ENCODE measurements around the gene ITSN2. TPM values are rescaled to one million over a fixed set of nuclear protein-coding genes. Genes with fewer than 3 reads are reported as not detected.
A peak's percentile ranks its signal among the peaks of the same experiment; 100 is the strongest.

Gene ITSN2
- total RNA-seq, 4 donors from 2014 or later, result 32.8 to 58.0 (median 41.4) TPM

GRCh38 chr2:24228470-24228869, 131.9 kb downstream of the ITSN2 start:
- WGBS, 2 donors (ENCODE audit: low coverage in 1 of 2), result 34 to 45% methylated on average over 1 of the region's 1 CpG
- no peaks in the 10 kb centered on the region for H3K4me1 ChIP-seq
- TF ChIP-seq CTCF (IDR thresholded peaks at IDR 0.05) (peak in 3 of 5 experiments; percentile 9 to 20 (median 18)), POLR2A (IDR thresholded peaks at IDR 0.05) (no peak)
- no peaks in the 10 kb centered on the region for H3K27me3 ChIP-seq
- peaks cover 0 to 6% (median 0%) of the 10 kb centered on the region in 4 donors for H3K36me3 ChIP-seq
- no peak overlapping the region for H3K4me3 ChIP-seq
- no peak for DNase-seq
- H3K9me3 ChIP-seq, result no peaks in the 10 kb centered on the region
- in situ Hi-C loops (cut with MboI; ENCODE audit: low pct_ligation_motif_present in 1 of 4, low pct_unique_long_range_greater_than_20kb in 1 of 4, low sequenced_read_pairs in 3 of 4) (loop anchor here in 1 of 4 donors (25.0 kb wide), 1 partner anchor 159 kb away; no protein-coding TSS in a partner anchor), intact Hi-C loops (cut with DNase I; ENCODE audit: low total_unique reads) (no loop called here)
- H3K27ac ChIP-seq, result no peak overlapping the region

- 95 to 100% methylated on average over 2 to 9 of the region's 9 CpGs for WGBS, 2 donors (ENCODE audit: low coverage in 1 of 2)
- Histone ChIP-seq H3K27me3 (no peaks in the 10 kb centered on the region), H3K4me1 (no peaks in the 10 kb centered on the region), H3K9me3 (no peaks in the 10 kb centered on the region), H3K4me3 (no peak overlapping the region), H3K27ac (no peak overlapping the region), H3K36me3 (peaks cover 0 to 6% (median 0%) of the 10 kb centered on the region in 4 donors)
- in situ Hi-C loops (cut with MboI; ENCODE audit: low pct_ligation_motif_present in 1 of 4, low pct_unique_long_range_greater_than_20kb in 1 of 4, low sequenced_read_pairs in 3 of 4) (loop anchor here in 1 of 4 donors (25.0 kb wide), 1 partner anchor 162 kb away; no protein-coding TSS in a partner anchor), intact Hi-C loops (cut with DNase I; ENCODE audit: low total_unique reads) (no loop called here)
- TF ChIP-seq POLR2A (IDR thresholded peaks at IDR 0.05) (no peak), CTCF (IDR thresholded peaks at IDR 0.05) (no peak), POLR2AphosphoS5 (IDR thresholded peaks at IDR 0.05) (no peak), EP300 (IDR thresholded peaks at IDR 0.05; ENCODE audit: low read depth) (no peak)
- DNase-seq, result no peak
These were observed 134.7 kb downstream of the ITSN2 start for GRCh38 chr2:24225499-24226242.

- Histone ChIP-seq H3K27me3 (no peaks in the 10 kb centered on the region), H3K4me1 (no peaks in the 10 kb centered on the region), H3K27ac (no peak overlapping the region), H3K4me3 (no peak overlapping the region), H3K9me3 (no peaks in the 10 kb centered on the region), H3K36me3 (peaks cover 0 to 15% (median 3%) of the 10 kb centered on the region in 4 donors)
- in situ Hi-C loops (cut with MboI; ENCODE audit: low pct_ligation_motif_present in 1 of 4, low pct_unique_long_range_greater_than_20kb in 1 of 4, low sequenced_read_pairs in 3 of 4), result no loop called here
- no peak for DNase-seq
- intact Hi-C loops (cut with DNase I; ENCODE audit: low total_unique reads), result no loop called here
- TF ChIP-seq EP300 (IDR thresholded peaks at IDR 0.05; ENCODE audit: low read depth), result no peak
- no peak for TF ChIP-seq POLR2AphosphoS5 (IDR thresholded peaks at IDR 0.05)
- TF ChIP-seq POLR2A (IDR thresholded peaks at IDR 0.05), result no peak
- no peak for TF ChIP-seq CTCF (IDR thresholded peaks at IDR 0.05)
- WGBS, 2 donors (ENCODE audit: low coverage in 1 of 2), result 78 to 100% methylated on average over 1 to 6 of the region's 6 CpGs
These were observed 137.4 kb downstream of the ITSN2 start for GRCh38 chr2:24222946-24223345.

- H3K27me3 ChIP-seq, result no peaks in the 10 kb centered on the region
- no peak overlapping the region for H3K4me3 ChIP-seq
- TF ChIP-seq POLR2A (IDR thresholded peaks at IDR 0.05) (no peak), POLR2AphosphoS5 (IDR thresholded peaks at IDR 0.05) (no peak), CTCF (IDR thresholded peaks at IDR 0.05) (no peak)
- no peaks in the 10 kb centered on the region for H3K9me3 ChIP-seq
- intact Hi-C loops (cut with DNase I; ENCODE audit: low total_unique reads) (no loop called here), in situ Hi-C loops (cut with MboI; ENCODE audit: low pct_ligation_motif_present in 1 of 4, low pct_unique_long_range_greater_than_20kb in 1 of 4, low sequenced_read_pairs in 3 of 4) (no loop called here)
- H3K36me3 ChIP-seq, result peaks cover 0 to 23% (median 4%) of the 10 kb centered on the region in 4 donors
- no peak for DNase-seq
- whole genome bisulfite sequencing, 2 donors (ENCODE audit: low coverage in 1 of 2), result 85 to 88% methylated on average over 2 to 6 of the region's 6 CpGs
- no peaks in the 10 kb centered on the region for H3K4me1 ChIP-seq
- no peak overlapping the region for H3K27ac ChIP-seq
These were observed 138.8 kb downstream of the ITSN2 start for GRCh38 chr2:24221343-24222050.

Measured in transverse colon (tissue), 4 donors.